Measurements from ENCODE around the gene C18orf63. TPM values are rescaled to one million over a fixed set of nuclear protein-coding genes. Genes with fewer than 3 reads are reported as not detected.
"Not testable (repeated sequence)": the region's sequence is repeated elsewhere in the genome, so short reads cannot be mapped to it uniquely, and the experiment has no call there.

The C18orf63 gene
- total RNA-seq, 1 donor from 2014 or later, result not detected

- CTCF ChIA-PET, result interaction anchor here (1.1 to 2.2 kb wide), 2 partner anchors 32 to 183 kb away, joined by 5 to 16 read pairs; no protein-coding TSS in a partner anchor
- ATAC-seq (ENCODE audit: low read depth) (peak; percentile 34), DNase-seq (no peak)
- POLR2A ChIA-PET, result no interaction called here
- Mint-ChIP-seq H3K4me1 (no peaks in the 10 kb centered on the region), H3K36me3 (ENCODE audit: low read depth) (no peaks in the 10 kb centered on the region), H3K27ac (no peak overlapping the region), H3K9me3 (peaks cover 2% of the 10 kb centered on the region), H3K4me3 (no peak overlapping the region), H3K27me3 (peaks cover 16% of the 10 kb centered on the region)
- no peak for TF ChIP-seq CTCF (IDR thresholded peaks at IDR 0.05)
- intact Hi-C loops (cut with micrococcal nuclease), result loop anchor here (1.0 kb wide), 1 partner anchor 32 kb away; no protein-coding TSS in a partner anchor
Observed at GRCh38 chr18:74310411-74310810, 5.2 kb upstream of the C18orf63 start.

- Mint-ChIP-seq H3K4me1 (no peaks in the 10 kb centered on the region), H3K27me3 (peaks cover 12% of the 10 kb centered on the region), H3K4me3 (no peak overlapping the region), H3K36me3 (ENCODE audit: low read depth) (no peaks in the 10 kb centered on the region), H3K27ac (no peak overlapping the region), H3K9me3 (peaks cover 2% of the 10 kb centered on the region)
- ChIA-PET CTCF (interaction anchor here (2.2 kb wide), 1 partner anchor 31 kb away, joined by 16 read pairs; no protein-coding TSS in a partner anchor), POLR2A (no interaction called here)
- no peak for TF ChIP-seq CTCF (IDR thresholded peaks at IDR 0.05)
- no peak for DNase-seq
- intact Hi-C loops (cut with micrococcal nuclease), result loop anchor here (1.0 kb wide), 1 partner anchor 31 kb away; no protein-coding TSS in a partner anchor
- no peak for ATAC-seq (ENCODE audit: low read depth)
Observed at GRCh38 chr18:74311000-74311399, 4.6 kb upstream of the C18orf63 start.

- peaks cover 4% of the 10 kb centered on the region for H3K9me3 Mint-ChIP-seq
- POLR2A ChIA-PET, result no interaction called here
- ATAC-seq (ENCODE audit: low read depth), result no peak
Observed at GRCh38 chr18:74314759-74315463, 728 bp upstream of the C18orf63 start.

GRCh38 chr18:74316257-74317170 is 875 bp downstream of the C18orf63 start:
- Mint-ChIP-seq H3K4me3 (no peak overlapping the region), H3K9me3 (peaks cover 8% of the 10 kb centered on the region), H3K27me3 (no peaks in the 10 kb centered on the region), H3K36me3 (ENCODE audit: low read depth) (no peaks in the 10 kb centered on the region), H3K27ac (no peak overlapping the region), H3K4me1 (no peaks in the 10 kb centered on the region)
- ChIA-PET CTCF (no interaction called here), POLR2A (no interaction called here)
- DNase-seq, result no peak
- no peak for ATAC-seq (ENCODE audit: low read depth)
- intact Hi-C loops (cut with micrococcal nuclease), result no loop called here
- TF ChIP-seq CTCF (IDR thresholded peaks at IDR 0.05), result no peak

More at GRCh38 chr18:74314759-74315463, 728 bp upstream of the C18orf63 start:
- CTCF ChIA-PET, result no interaction called here
- intact Hi-C loops (cut with micrococcal nuclease), result no loop called here
- peaks cover 5% of the 10 kb centered on the region for H3K27me3 Mint-ChIP-seq
- H3K36me3 Mint-ChIP-seq (ENCODE audit: low read depth), result no peaks in the 10 kb centered on the region
- H3K27ac Mint-ChIP-seq, result no peak overlapping the region
- TF ChIP-seq CTCF (IDR thresholded peaks at IDR 0.05), result no peak
- no peak for DNase-seq
- H3K4me1 Mint-ChIP-seq, result no peaks in the 10 kb centered on the region
- no peak overlapping the region for H3K4me3 Mint-ChIP-seq

- TF ChIP-seq CTCF (IDR thresholded peaks at IDR 0.05), result no peak
- H3K4me1 Mint-ChIP-seq, result peaks cover under 1% of the 10 kb centered on the region
- no peaks in the 10 kb centered on the region for H3K36me3 Mint-ChIP-seq (ENCODE audit: low read depth)
- intact Hi-C loops (cut with micrococcal nuclease), result no loop called here
- H3K4me3 Mint-ChIP-seq, result no peak overlapping the region
- POLR2A ChIA-PET, result no interaction called here
- ATAC-seq (ENCODE audit: low read depth) (no peak), DNase-seq (no peak)
- peaks cover 3% of the 10 kb centered on the region for H3K27me3 Mint-ChIP-seq
- no peak overlapping the region for H3K27ac Mint-ChIP-seq
- no peaks in the 10 kb centered on the region for H3K9me3 Mint-ChIP-seq
- CTCF ChIA-PET, result no interaction called here
Observed at GRCh38 chr18:74326231-74326630, 10.6 kb downstream of the C18orf63 start.

- H3K9me3 Mint-ChIP-seq; H3K36me3 Mint-ChIP-seq (ENCODE audit: low read depth); DNase-seq; H3K27me3 Mint-ChIP-seq; H3K4me1 Mint-ChIP-seq; intact Hi-C loops (cut with micrococcal nuclease); H3K4me3 Mint-ChIP-seq; H3K27ac Mint-ChIP-seq; ATAC-seq (ENCODE audit: low read depth); POLR2A ChIA-PET: not testable (repeated sequence)
- CTCF ChIA-PET, result interaction anchor here (0.7 kb wide), 1 partner anchor 15 kb away, joined by 3 read pairs; no protein-coding TSS in a partner anchor
Observed at GRCh38 chr18:74326791-74327190, 11.2 kb downstream of the C18orf63 start.

Data from activated B cell treated with CpG ODN at 0.5 μM for 24 hours (primary cell).